CMK (cell line): ENCODE measurements around the gene CDR2L.

Experiments
- DNase-seq: peaks from one replicate; pipeline ENCODE4 v3.0.0-alpha.2; 2010; ENCODE audit warnings: low read depth

CDR2L gene

DNA sequence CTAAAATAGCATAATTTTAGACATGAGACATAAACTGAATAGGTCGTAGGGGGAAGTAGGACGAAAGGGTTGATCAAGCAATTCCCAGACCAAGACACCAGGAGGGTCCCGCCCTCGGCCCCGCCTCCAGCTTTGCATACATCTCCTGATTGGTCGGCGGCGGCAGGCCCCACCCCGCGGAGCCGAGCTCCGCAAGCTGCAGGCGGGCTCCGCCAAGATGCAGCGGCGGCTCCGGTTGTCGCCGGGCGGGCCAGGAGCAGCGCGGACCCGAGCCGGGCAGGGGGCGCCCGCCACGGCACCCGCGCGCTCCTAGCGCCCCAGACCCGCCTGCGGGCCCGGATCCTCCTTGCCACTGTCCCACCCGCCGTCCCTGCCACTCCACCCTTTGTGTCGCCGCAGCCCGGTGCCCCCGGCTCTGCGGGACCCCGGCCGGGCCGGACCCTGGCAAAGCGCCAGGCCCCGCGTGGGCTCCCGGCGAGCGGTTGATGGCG is at the start of gene CDR2L:
TSS of gene CDR2L (plus strand) at position 215 of the 491 bp plus-strand sequence. CDS start 412 bp downstream, outside the sequence.
- peak; percentile 87 for DNase-seq

DNA sequence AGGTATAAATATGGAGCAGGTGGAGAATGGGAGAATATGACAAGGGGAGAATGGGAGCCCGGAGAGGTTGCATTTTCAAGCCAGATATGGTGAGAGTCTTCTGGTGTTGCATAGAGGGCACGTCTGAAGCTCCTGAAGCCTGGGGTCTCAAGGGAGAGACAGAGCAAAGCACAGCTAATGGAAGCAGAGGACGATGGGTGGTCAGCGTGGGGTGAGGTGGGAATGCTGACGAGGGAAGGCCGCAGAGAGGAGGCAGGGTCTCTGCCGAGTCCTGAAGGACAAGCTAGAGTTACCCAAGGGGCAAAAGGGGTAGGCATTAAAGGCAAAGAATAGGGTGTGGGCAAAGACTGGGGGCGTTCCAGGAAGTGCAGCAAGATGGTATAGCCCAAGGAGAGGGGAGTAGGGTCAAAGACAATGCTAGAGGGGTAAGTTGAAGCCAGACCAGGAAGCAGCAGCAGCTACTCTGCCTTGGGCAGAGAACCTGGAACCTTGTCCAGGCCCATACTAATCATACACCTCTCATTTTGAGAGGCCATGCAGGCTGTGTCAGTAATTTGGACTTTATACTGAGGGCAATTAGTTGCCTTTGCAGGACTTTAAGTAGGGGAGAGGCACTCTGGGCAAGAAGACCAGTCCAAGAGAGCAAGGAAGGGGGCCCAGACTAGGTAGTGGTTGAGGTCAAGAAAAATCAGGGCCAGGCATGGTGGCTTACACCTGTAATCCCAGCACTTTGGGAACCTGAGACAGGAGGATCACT is 49.1 kb upstream of the CDR2L start:
- DNase-seq, result no peak

DNA sequence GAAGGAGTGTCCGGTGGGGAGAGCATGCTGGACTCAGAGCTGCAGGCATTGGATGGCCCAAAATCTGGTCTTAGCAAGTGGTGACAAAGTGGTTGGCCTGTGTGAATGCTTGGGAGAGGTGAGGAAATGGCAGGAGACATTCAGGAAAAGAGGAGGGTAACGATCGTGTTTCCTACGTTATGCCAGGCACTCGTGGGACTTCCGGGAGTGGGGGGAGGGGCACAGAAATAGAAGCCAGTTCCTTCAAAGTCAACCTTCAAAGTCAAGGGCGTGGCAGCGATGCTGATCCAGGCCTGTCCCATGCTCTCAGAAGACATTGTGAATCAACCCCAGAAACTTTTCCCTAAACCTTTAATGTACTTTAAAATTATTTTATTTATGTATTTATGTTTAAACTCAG is 47.9 kb upstream of the CDR2L start:
- DNase-seq, result no peak

DNA sequence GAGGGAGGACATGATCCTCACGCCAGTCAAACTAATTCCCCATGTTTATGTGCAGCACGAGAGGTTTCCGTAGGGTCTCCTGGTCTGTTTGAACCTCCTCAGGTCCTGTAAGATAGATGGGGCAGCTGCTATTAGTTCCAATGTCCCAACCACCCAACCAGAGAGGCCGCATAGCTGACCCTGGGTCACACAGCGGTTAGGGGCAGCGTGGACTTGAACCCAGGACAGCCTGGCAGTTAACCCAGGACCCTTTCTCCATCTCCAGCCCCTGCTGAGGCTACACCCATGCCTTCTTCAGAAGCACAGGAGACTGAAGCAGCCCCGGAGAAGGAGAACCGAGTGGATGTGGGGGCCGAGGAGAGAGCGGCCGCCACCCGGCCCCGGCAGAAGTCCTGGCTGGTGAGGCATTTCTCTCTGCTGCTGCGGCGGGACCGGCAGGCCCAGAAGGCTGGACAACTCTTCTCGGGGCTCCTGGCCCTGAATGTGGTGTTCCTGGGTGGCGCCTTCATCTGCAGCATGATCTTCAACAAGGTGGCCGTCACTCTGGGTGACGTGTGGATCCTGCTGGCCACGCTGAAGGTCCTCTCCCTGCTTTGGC is 46.2 kb upstream of the CDR2L start:
- no peak for DNase-seq

DNA sequence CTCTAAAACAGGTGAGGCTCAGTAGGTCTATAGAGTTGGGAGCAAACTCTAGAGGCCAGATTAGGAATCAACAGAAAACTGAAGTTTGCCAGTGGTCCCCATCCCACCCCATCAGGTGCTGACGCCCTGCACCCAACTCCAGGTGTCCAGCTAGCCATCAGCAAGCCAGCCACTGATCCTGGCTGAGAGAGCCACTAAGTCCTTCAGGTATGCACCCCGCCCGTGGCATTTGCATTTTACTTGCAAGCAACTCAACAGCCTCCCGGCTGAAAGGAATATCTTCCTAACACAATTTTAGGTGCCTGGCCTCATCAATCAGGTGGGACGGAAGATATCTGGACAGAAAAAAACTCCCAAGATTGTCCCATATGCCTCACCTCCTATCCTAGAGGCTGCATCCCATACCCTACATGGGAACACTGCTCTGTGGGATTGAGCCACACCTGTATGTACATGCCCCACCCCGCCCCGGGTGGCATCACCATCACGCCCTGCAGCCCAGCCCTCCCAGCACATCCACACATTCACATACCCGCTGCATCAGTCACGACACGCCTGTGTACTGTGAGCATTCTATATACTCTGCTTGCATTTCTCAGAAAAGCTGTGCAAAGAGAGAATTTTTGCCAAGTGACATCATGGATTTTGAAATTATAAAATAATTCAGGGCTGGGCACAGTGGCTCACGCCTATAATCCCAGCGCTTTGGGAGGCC is 43.5 kb upstream of the CDR2L start:
- no peak for DNase-seq

DNA sequence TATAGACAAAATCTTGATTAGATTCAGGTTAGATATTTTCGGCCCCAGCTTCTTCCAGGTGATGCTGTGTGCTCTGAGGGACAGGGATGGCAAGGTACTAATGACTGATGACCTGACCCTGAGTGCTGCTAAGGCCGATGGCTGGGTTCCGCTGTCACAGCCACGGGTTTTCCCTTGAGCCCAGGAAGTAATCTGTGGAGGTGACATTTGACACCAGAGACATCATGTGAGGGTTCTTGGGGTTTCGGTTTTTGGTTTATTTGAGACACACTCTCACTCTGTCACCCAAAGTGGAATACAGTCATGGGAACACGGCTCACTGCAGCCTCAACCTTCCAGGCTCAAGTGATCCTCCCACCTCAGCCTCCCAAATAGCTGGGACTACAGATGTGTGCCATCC is 41.9 kb upstream of the CDR2L start:
- no peak for DNase-seq

DNA sequence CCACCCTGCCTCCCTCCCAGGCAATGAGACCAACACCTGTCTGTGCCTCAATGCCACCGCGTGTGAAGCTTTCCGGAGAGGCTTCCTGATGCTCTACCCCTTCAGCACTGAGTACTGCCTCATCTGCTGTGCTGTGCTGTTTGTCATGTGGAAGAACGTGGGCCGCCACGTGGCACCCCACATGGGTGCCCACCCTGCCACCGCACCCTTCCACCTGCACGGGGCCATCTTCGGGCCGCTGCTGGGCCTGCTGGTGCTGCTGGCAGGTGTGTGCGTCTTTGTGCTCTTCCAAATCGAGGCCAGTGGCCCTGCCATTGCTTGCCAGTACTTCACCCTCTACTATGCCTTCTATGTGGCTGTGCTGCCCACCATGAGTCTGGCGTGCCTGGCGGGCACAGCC is 40.8 kb upstream of the CDR2L start:
- no peak for DNase-seq

DNA sequence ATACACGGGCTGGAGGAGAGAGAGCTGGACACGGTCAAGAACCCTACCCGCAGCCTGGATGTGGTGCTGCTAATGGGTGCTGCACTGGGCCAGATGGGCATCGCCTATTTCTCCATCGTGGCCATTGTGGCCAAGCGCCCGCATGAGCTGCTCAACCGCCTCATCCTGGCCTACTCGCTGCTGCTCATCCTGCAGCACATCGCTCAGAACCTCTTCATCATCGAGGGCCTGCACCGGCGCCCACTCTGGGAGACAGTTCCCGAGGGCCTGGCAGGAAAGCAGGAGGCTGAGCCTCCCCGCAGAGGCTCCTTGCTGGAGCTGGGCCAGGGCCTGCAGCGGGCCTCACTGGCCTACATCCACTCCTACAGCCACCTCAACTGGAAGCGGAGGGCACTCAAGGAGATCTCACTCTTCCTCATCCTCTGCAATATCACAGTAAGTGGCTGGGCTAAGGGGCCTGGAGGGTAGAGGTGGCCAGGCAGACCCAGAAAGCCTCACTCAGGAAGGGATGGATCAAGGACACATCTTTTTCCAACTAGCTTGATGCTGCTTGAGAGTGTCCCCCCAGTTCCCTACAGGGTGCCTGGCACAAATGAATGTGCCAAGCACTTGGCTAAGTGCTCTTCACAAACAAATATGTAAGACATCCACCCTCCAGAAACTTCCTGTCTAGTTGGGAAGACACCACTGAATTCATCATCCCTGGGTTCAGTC is 40.2 kb upstream of the CDR2L start:
- DNase-seq, result no peak

DNA sequence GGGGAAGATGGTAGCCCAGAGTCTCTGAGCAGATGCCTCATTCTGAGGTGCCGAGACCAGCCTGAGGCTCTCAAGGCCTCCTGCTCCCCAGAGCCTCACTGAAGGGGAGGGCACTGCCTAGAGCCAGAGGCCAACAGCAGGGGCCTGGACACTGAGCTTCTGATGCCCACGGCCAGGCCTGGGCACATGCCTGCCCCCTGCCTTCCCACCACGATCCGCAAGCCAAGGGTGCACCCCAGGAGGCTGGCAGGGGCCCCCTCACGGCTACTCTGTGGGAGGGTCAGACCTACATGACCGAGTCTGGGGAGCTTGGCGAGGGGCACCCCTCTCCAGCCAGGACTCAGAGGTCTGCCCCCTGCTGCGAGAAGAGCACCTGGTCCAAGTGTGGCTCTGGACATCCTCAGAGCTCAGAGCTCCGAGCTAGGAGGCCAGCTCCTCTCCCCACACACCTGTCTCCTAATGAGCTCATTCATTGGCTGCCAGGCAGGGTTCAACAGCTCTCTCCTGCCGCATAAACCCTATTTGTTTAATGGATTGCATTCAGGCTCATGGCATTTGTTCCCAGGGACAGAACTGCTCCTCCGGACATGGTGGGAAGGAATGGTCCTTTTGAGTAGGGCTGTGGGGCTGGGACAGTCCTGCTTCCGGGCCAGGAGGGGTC is 37.8 kb upstream of the CDR2L start:
- DNase-seq, result no peak

DNA sequence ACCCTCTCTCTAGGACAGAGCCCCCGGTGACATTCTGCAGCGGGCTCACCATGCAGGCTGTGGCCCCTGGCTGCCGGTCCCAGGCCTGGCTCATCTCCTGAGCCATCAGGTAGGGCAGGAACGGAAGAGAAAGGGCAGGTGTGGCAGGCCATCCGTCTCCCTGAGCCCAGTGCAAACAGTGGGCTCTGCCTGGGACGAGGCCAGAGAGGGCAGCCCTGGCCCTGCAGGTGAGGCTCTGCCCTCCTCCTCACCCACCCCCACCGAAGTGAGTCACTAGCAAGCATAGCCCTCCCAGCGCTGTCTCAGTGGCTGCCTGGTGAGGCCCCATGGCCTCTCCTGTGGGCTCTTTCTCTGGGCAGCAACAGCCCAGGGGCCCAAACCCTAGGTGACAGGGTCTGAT is 37.2 kb upstream of the CDR2L start:
- DNase-seq, result no peak

DNA sequence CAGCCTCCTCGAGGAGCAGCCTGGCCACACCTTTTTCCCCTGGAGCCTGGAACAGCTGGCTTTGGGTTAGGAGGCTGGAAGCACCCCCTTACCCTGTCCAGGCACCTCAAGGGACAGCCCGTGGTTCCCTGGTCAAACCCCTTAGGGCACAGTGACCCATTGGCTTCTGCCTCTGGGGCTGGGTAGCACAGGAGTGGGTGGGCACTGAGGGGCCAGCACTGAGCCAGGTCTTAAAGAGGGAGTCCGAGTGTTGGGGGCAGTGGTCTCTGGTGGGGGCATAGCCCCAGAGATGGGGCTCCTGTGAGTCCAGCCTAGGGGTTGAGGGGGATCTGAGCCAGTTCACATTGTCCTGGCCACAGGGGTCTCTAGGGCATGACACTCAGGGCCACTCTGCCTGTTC is 36.4 kb upstream of the CDR2L start:
- DNase-seq, result no peak

DNA sequence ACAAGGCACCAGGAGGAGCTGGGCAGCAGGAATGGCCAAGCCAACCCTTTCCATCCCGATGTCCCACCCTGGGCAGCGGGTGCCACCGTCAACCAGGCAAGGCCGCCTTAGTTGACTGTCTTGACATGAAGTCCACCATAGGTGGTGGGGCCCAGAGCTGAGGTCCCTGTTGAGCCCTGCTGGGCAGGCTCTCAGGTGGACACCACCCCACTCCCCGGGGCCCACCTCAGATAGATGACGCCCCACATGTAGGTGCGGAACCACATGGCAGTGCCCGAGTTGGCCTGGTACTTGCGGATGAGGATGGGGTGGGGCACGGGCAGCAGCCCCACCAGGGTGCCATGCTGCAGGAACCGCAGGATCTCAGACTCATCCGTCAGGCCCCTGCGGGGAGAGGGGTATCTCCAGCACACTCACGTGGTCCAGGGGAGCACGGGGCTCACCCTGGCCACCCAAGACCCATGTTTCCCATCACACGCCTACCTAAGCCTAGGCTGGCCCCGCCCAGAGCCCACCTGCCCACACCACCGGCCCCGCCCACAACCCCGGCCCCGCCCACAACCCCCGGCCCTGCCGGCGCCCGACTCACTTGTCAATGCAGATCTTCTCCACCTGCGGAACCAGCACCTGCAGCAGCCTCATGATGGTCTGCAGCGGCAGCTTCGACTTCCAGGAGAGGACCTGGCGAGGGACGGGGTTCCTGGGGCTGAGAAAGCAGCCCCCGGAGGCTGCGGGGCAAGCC is 35.6 kb upstream of the CDR2L start:
- no peak for DNase-seq

DNA sequence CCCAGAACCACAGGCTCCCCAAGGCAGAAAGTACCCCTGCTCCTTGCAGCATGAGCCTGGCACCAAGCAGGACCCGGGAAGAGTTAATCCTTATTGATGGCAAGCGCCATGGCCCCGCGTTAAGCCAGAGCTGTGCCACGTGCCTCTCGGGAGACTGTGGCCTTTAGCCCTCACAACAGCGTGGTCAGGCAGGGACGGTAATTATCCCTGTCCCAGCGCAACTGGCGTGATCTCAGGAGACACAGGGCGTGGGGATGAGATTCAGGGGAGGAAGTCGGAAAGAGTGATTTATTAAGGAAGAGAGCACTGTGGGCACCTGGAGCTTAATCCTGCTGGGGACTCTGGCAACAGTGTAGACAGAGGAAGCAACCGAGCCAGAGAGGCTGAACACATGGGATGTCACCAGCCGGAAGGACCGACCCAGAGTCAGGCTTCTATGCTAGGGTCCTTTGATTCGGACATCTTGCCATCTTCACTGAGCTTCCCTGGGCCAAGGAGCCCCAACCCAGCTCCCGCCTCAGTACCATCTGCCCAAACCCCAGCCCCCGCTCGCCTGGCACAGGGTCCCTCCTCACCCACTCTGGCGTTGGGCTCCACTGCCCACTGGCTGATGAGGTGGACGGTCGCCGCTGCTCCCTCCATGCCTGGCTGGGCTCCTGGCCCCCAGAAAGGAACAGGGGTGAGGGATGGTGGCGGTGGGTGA is 34.9 kb upstream of the CDR2L start:
- no peak for DNase-seq

DNA sequence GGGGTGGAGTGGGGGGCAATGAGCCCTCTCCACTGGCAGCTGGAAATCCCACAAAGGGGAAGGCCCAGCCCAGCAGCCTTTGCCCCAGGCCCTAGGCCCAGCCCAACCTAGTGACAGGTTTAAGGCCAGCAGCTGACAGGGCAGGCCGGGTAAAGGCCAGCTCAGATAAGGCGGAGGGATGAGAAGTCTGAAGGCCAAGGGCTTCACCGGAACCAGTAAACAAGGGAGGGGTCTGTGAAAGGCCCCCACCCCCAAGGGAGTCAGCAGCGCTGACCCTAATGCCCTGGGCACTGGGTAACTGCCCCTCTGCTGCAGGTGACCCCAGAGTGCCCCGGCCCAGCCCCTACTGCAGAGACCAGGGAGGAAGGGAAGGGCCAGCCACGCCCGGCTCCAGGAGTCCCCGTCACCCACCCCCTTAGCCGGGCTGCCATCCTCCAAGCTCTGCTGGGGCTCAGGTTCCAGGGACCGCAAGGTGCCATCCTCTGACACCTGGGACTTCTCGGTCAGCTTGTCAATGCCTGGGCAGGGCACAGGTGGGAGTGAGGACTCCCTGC is 34.2 kb upstream of the CDR2L start:
- no peak for DNase-seq

DNA sequence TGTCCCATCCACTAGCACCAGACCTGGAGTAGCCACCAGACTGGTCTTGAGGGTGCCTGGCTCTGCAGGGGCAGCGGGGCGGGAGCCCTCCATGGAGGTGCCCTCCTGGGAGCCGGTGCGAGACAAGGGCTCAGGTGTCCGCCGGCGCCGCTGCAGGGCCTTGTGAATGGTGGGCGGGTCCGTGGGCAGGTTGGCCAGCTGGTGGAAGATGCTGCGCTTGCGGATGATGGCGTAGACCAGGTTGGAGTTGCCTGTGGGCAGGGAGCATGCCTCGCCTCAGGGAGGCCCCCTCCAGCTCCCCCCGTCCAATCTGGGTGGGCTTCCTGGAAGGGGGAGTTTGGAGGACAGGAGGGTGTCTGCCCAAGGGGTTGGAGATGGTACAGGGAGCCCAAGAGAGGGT is 33.3 kb upstream of the CDR2L start:
- no peak for DNase-seq

DNA sequence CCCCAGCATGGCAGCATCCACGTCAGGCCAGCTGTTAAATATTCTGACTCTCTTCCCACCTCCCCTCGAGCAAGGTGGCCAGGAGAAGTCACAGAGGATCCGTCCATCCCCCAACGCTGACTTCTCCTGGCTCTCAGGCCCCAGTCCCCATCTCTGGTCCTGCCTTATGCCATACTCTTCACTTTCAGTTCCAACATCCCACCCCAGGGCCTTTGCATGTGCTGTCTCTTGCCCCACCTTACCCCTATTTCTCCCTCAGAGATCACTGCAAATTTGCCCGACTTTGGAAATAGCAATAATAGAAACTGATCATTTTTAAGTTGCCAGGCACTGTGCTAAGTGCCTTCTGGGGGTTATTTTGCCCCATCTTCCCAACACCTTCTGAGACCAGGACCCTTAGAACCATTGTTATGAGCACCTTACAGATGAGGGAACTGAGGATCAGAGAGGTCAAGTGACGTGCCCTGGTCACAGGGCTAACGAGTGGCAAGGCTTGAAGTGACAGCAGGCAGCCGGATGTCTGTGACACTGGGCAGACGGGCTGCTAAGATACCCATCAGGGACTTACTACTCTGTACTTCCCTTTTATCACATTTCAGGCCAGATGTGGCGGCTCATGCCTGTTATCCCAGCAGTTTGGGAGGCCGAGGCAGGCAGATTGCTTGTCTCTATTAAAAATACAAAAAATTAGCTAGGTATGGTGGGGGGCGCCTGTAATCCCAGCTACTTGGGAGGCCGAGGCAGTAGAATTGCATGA is 32.6 kb upstream of the CDR2L start:
- DNase-seq, result peak; percentile 61

DNA sequence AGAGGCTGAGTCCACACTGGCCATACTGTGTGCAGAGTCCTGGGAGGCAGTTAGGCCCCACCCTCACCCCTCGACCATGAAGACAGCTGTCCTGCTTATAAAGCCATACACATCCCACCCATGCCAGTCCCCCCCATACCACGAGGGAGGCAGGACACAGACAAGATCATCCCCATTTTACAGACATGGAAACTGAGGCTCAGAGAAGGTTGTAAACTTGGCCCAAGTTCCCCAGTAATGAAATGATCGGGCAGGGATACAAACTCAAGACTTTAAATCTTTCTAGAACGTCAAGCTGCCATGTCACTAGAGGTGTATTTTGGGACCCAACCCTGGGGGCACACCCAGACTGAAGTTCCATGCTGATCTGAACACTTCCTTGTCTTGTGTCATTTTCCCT is 31.3 kb upstream of the CDR2L start:
- DNase-seq, result no peak

DNA sequence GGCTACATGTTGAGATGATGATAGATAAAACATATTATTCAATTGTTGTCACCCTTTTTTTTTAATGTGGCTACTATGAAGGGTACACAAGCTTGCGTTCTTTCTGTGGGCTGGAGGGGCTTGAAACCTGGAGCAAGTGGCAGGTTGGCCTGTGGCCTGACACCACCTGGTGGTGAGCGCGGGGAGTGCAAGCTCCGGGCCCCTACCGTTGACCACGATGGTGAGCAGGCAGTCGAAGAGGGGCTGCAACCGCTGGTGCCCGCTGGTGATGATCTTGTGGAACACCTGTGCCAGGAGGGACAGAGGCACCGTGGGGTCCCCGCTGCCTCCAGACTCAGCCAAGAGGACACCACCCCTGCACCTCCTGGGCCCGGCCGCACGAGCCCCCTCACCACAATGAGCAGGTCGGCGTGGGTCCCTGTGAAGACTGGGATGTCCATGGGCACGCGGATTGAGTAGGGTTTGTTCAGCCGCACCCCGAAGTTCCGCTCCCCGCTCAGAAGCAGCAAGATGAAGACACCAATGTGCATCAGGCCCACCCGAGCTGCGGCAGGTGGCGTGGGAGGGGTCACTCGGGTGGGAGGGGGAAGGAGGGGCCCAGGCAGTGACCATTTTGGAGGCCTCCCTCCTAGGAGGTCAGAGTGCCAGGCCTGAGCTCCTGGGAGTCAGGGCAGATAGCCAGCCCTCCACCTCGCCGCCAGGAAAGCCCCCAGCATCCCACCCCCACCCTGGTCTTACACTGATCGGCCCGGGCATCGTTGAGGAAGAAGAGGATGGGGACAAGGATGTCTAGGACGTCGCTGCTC is 29.3 kb upstream of the CDR2L start:
- peak; percentile 50 for DNase-seq
